Testis (tissue), 2 donors: Measurements from ENCODE around the gene CPEB1.

Experiments used
- POLR2A ChIP-seq: fragments of 450-650 bp; IDR thresholded peaks from one replicate; pipeline ENCODE4 v1.6.1; 2017; ENCODE audit warnings: antibody characterized with exemption, mild to moderate bottlenecking, moderate library complexity
- TF ChIP-seq, protein P1 (sequence below), 3 experiments: fragments of 450-650 bp in 2 of 3; fragments of 200-600 bp in 1 of 3; sonication (generic) in 1 of 3; IDR thresholded peaks; one replicate each; pipeline ENCODE4 v1.5.1; 2016 to 2019; ENCODE audit warnings: antibody characterized with exemption in 3 of 3, mild to moderate bottlenecking in 2 of 3, moderate library complexity in 1 of 3

GRCh38 chr15:82599862-82600261, 47.3 kb downstream of the CPEB1 start:
- TF ChIP-seq POLR2A = no peak
- TF ChIP-seq, protein P1, sequence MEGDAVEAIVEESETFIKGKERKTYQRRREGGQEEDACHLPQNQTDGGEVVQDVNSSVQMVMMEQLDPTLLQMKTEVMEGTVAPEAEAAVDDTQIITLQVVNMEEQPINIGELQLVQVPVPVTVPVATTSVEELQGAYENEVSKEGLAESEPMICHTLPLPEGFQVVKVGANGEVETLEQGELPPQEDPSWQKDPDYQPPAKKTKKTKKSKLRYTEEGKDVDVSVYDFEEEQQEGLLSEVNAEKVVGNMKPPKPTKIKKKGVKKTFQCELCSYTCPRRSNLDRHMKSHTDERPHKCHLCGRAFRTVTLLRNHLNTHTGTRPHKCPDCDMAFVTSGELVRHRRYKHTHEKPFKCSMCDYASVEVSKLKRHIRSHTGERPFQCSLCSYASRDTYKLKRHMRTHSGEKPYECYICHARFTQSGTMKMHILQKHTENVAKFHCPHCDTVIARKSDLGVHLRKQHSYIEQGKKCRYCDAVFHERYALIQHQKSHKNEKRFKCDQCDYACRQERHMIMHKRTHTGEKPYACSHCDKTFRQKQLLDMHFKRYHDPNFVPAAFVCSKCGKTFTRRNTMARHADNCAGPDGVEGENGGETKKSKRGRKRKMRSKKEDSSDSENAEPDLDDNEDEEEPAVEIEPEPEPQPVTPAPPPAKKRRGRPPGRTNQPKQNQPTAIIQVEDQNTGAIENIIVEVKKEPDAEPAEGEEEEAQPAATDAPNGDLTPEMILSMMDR (IDR thresholded peaks at IDR 0.05) = no peak
